GM23338 (cell line): Measurements from ENCODE around the gene MED17.

ENCODE experiments used
- REST ChIP-seq: IDR thresholded peaks from one replicate; pipeline ENCODE4 v1.6.1; 2018; ENCODE audit warnings: antibody characterized with exemption; ENCODE audit not compliant: unreplicated experiment
- TF ChIP-seq, protein P1 (sequence below), 2 experiments: fragments of 200-600 bp in 1 of 2; sonication (generic) in 1 of 2; conservative IDR thresholded peaks; 2 replicates each; pipeline versions ENCODE4 v1.5.1 to v1.6.1; 2016 to 2017; ENCODE audit warnings: antibody characterized with exemption in 2 of 2, low read depth in 2 of 2, mild to moderate bottlenecking in 2 of 2, moderate library complexity in 1 of 2

DNA sequence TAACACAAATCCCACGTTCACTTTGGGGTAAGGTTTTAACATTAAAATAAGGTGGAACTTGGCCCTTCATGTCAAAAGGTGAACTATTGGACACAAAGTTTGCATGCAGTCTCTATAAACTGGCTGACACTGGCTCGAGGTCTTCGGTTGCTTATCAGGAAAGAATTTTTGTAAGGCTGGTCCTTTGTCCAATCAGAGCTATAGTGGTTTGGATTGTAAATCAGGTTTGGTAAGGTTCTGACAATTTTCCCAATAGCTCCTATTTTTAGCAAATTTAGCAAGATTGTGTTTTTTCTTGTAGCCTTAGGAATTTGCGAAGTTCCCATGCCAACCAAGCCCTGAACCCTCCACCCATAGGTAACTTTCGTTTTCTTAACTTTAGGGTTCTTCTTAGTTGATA, 17.6 kb upstream of the MED17 start:
- TF ChIP-seq REST = no peak
- TF ChIP-seq, protein P1, sequence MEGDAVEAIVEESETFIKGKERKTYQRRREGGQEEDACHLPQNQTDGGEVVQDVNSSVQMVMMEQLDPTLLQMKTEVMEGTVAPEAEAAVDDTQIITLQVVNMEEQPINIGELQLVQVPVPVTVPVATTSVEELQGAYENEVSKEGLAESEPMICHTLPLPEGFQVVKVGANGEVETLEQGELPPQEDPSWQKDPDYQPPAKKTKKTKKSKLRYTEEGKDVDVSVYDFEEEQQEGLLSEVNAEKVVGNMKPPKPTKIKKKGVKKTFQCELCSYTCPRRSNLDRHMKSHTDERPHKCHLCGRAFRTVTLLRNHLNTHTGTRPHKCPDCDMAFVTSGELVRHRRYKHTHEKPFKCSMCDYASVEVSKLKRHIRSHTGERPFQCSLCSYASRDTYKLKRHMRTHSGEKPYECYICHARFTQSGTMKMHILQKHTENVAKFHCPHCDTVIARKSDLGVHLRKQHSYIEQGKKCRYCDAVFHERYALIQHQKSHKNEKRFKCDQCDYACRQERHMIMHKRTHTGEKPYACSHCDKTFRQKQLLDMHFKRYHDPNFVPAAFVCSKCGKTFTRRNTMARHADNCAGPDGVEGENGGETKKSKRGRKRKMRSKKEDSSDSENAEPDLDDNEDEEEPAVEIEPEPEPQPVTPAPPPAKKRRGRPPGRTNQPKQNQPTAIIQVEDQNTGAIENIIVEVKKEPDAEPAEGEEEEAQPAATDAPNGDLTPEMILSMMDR (conservative IDR thresholded peaks at IDR 0.05; ENCODE audit: low read depth in 2 of 2) = no peak
